SK-N-SH (cell line): ENCODE data around the gene C17orf100.

Experiments used
- ELF1 ChIP-seq: IDR thresholded peaks from 2 replicates; pipeline ENCODE4 v1.4.0; 2012
- EZH2phosphoT487 ChIP-seq: fragments of 200-600 bp; sonication (generic); IDR thresholded peaks from 2 replicates; pipeline ENCODE4 v1.6.1; 2017; ENCODE audit warnings: low read depth, mixed run types, mild to moderate bottlenecking, antibody characterized with exemption, moderate library complexity, borderline replicate concordance
- FOXJ3 ChIP-seq: sonication (generic); formaldehyde crosslinking; IDR thresholded peaks from 2 replicates; pipeline ENCODE4 v1.5.1; 2020; ENCODE audit warnings: mild to moderate bottlenecking, missing genetic modification reagents
- GABPA ChIP-seq: IDR thresholded peaks from 2 replicates; pipeline ENCODE4 v1.4.0; 2012; ENCODE audit warnings: low read depth, mild to moderate bottlenecking
- MXI1 ChIP-seq: IDR thresholded peaks from 2 replicates; pipeline ENCODE4 v1.6.1; 2012; ENCODE audit warnings: mild to moderate bottlenecking, low read depth, low read length, improper control_type of control experiment
- NFIC ChIP-seq: IDR thresholded peaks from 2 replicates; pipeline ENCODE4 v1.4.0; 2012; ENCODE audit warnings: borderline replicate concordance
- POLR2AphosphoS5 ChIP-seq: IDR thresholded peaks from 2 replicates; pipeline ENCODE4 v1.6.1; 2012; ENCODE audit warnings: low read depth, low read length
- RFX5 ChIP-seq: IDR thresholded peaks from 2 replicates; pipeline ENCODE4 v1.6.1; 2012; ENCODE audit warnings: mild to moderate bottlenecking, improper control_type of control experiment, low read length
- TCF12 ChIP-seq: IDR thresholded peaks from 2 replicates; pipeline ENCODE4 v1.4.0; 2012
- TF ChIP-seq, protein P1 (sequence below): fragments of 200-600 bp; sonication (generic); IDR thresholded peaks from 2 replicates; pipeline ENCODE4 v1.6.1; 2017; ENCODE audit warnings: antibody characterized with exemption, mild to moderate bottlenecking, moderate library complexity
- TF ChIP-seq, protein P2 (sequence below): IDR thresholded peaks from 2 replicates; pipeline ENCODE4 v1.6.1; 2012; ENCODE audit warnings: mild to moderate bottlenecking, low read depth, low read length, moderate library complexity
- TF ChIP-seq, protein P3 (sequence below): IDR thresholded peaks from 2 replicates; pipeline ENCODE4 v1.4.0; 2012; ENCODE audit warnings: low read depth
- TF ChIP-seq, protein P4 (sequence below): fragments of 150-350 bp; IDR thresholded peaks from 2 replicates; pipeline ENCODE4 v1.6.1; 2017; ENCODE audit warnings: antibody characterized with exemption, low read length, low read depth, borderline replicate concordance

DNA sequence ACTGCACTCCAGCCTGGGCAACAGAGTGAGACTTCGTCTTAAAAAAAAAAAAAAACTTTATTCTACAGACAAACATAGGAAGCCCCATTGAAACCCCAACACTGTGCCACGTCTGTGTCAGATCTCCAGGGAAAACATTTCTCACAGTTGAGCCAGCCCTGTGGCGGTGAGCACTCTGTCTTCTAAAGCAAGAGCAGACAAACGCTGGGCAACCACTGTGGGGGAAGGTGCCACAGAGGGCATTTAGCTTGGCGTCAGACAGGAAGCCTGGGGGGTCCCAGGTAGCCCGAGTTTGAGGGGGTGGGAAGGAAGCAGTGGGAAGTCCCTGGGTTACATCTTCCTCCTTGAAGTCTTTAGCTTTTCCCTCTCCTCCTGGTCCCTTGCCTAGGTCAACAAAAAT, 16.0 kb downstream of the C17orf100 start:
- TF ChIP-seq MXI1, result no peak
- no peak for TF ChIP-seq POLR2AphosphoS5
- TF ChIP-seq, protein P1, sequence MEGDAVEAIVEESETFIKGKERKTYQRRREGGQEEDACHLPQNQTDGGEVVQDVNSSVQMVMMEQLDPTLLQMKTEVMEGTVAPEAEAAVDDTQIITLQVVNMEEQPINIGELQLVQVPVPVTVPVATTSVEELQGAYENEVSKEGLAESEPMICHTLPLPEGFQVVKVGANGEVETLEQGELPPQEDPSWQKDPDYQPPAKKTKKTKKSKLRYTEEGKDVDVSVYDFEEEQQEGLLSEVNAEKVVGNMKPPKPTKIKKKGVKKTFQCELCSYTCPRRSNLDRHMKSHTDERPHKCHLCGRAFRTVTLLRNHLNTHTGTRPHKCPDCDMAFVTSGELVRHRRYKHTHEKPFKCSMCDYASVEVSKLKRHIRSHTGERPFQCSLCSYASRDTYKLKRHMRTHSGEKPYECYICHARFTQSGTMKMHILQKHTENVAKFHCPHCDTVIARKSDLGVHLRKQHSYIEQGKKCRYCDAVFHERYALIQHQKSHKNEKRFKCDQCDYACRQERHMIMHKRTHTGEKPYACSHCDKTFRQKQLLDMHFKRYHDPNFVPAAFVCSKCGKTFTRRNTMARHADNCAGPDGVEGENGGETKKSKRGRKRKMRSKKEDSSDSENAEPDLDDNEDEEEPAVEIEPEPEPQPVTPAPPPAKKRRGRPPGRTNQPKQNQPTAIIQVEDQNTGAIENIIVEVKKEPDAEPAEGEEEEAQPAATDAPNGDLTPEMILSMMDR, result no peak
- TF ChIP-seq, protein P2, sequence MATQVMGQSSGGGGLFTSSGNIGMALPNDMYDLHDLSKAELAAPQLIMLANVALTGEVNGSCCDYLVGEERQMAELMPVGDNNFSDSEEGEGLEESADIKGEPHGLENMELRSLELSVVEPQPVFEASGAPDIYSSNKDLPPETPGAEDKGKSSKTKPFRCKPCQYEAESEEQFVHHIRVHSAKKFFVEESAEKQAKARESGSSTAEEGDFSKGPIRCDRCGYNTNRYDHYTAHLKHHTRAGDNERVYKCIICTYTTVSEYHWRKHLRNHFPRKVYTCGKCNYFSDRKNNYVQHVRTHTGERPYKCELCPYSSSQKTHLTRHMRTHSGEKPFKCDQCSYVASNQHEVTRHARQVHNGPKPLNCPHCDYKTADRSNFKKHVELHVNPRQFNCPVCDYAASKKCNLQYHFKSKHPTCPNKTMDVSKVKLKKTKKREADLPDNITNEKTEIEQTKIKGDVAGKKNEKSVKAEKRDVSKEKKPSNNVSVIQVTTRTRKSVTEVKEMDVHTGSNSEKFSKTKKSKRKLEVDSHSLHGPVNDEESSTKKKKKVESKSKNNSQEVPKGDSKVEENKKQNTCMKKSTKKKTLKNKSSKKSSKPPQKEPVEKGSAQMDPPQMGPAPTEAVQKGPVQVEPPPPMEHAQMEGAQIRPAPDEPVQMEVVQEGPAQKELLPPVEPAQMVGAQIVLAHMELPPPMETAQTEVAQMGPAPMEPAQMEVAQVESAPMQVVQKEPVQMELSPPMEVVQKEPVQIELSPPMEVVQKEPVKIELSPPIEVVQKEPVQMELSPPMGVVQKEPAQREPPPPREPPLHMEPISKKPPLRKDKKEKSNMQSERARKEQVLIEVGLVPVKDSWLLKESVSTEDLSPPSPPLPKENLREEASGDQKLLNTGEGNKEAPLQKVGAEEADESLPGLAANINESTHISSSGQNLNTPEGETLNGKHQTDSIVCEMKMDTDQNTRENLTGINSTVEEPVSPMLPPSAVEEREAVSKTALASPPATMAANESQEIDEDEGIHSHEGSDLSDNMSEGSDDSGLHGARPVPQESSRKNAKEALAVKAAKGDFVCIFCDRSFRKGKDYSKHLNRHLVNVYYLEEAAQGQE, result no peak
- TF ChIP-seq, protein P3, sequence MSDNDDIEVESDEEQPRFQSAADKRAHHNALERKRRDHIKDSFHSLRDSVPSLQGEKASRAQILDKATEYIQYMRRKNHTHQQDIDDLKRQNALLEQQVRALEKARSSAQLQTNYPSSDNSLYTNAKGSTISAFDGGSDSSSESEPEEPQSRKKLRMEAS, result no peak
- TF ChIP-seq, protein P4, sequence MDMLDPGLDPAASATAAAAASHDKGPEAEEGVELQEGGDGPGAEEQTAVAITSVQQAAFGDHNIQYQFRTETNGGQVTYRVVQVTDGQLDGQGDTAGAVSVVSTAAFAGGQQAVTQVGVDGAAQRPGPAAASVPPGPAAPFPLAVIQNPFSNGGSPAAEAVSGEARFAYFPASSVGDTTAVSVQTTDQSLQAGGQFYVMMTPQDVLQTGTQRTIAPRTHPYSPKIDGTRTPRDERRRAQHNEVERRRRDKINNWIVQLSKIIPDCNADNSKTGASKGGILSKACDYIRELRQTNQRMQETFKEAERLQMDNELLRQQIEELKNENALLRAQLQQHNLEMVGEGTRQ, result no peak
- no peak for TF ChIP-seq FOXJ3
- TF ChIP-seq NFIC, result no peak
- no peak for TF ChIP-seq TCF12
- TF ChIP-seq ELF1, result no peak
- no peak for TF ChIP-seq GABPA
- no peak for TF ChIP-seq RFX5
- no peak for TF ChIP-seq EZH2phosphoT487
